Pancreas (tissue), 10 donors: ENCODE results near the gene ATP13A3. TPM values are rescaled to one million over a fixed set of nuclear protein-coding genes. Genes with fewer than 3 reads are reported as not detected.
A peak's percentile ranks its signal among the peaks of the same experiment; 100 is the strongest.

Experiments
- ATAC-seq, 4 donors: fragments of 200-7000 bp; cut with Tn5 transposase; one replicate each; pipeline versions ENCODE4 v1.8.0 to v1.9.1; 2020; ENCODE audit warnings: mild to moderate bottlenecking in 4 of 4, moderate library complexity in 4 of 4
- DNase-seq, 6 donors: peaks; one replicate each; pipeline ENCODE4 v3.0.0-alpha.2; 2020
- FAIRE-seq: peaks from 2 replicates; lab custom pipeline; 2012; peaks lifted over from hg19 to GRCh38; lab: Jason Lieb, UNC
- H3K27ac ChIP-seq, 4 donors: fragments of 200-600 bp; sonication (generic); 1 replicate in 3 of 4; 2 replicates in 1 of 4; pipeline versions ENCODE4 v1.5.0 to v1.8.0; 2020
- H3K27me3 ChIP-seq, 4 donors: fragments of 200-600 bp; one replicate each; pipeline ENCODE4 v1.8.0; 2021
- H3K36me3 ChIP-seq, 3 donors: fragments of 200-600 bp; sonication (generic) in 1 of 3; one replicate each; pipeline versions ENCODE4 v1.5.0 to v1.8.0; 2020 to 2021
- H3K4me1 ChIP-seq, 3 donors: fragments of 200-600 bp; one replicate each; pipeline ENCODE4 v1.8.0; 2021
- H3K4me3 ChIP-seq, 4 donors: fragments of 200-600 bp; sonication (generic) in 2 of 4; one replicate each; pipeline versions ENCODE4 v1.5.0 to v1.8.0; 2020 to 2021
- H3K9me3 ChIP-seq, 4 donors: fragments of 200-600 bp; one replicate each; pipeline ENCODE4 v1.8.0; 2021
- WGBS, 2 donors: extraction: QIAGEN DNeasy Blood & Tissue Kit; methylation state at CpG; one replicate each; pipeline ENCODE4 v1.1.7; 2013; 5-methylcytosine and 5-hydroxymethylcytosine counted together
- intact Hi-C, 3 donors: fragments of 100-400 bp; cut with DNase I; formaldehyde crosslinking; loops; one replicate each; pipeline versions ENCODE4 v1.11.1 to v1.14.2; 2022
- polyA plus RNA-seq, 2 donors: library from polyadenylated mRNA; stranded (reverse); fragments of 200-250 nt; gene quantifications; one replicate each; pipeline ENCODE4 v1.2.3, GENCODE V29; 2013
- total RNA-seq, 6 donors: library from RNA; stranded (reverse); fragmentation: NEBNext Ultra II Directional in 4 of 6; extraction: Animal tissue kit (Norgen Biotek cat#: 25700) in 4 of 6; gene quantifications; one replicate each; pipeline versions ENCODE4 v1.2.1 to v1.2.4, GENCODE V29; 2021 to 2023
- TF ChIP-seq, protein P1 (sequence below), 4 donors: fragments of 200-600 bp; sonication (generic) in 3 of 4; IDR thresholded peaks; one replicate each; pipeline versions ENCODE4 v1.5.0 to v1.8.0; 2021; ENCODE audit warnings: antibody characterized with exemption in 4 of 4
- donor health status: healthy with polysubstance abuse.
- donor health status: DM: no; HTN: no; CAD: no; lungs with moderate emphysema.
- donor health status: DM: no; HTN: no; CAD: no.
- donor health status: control.
- donor health status: control.
- donor health status: Bipolar disorder and iron deficiency.
- donor health status: DM: yes; HTN: yes; CAD: no.
- donor health status: DM: no; HTN: no; CAD: no.
- donor health status: DM: no; HTN: no; CAD: no.
- donor health status: DM: yes; HTN: yes; CAD: no.

Gene ATP13A3
- total and polyA plus RNA-seq, 8 donors = 9.3 to 66.6 (median 24.7) TPM

DNA sequence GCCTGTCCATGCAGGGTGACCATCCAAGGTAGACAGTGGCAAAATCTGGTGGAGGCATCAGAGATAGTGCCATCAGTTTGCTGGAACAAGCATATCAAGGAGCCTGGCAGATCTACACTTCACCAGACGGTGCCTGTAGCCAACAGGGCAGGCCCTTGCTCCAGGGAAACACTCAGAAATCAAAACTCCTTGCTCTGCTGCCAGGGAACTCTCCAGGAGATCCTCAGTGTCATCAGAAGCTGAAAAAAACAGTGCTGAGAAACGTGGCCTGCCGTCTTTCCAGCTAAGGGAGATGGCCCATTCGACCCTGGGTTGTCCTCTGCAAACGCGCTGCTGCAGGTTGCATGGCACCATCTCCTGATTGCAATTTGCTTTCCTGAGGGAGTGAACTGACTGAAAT lies 30.5 kb upstream of the ATP13A3 start:
- no peak for DNase-seq
- H3K4me1 ChIP-seq = peaks cover 0 to 13% (median 10%) of the 10 kb centered on the region in 3 donors
- WGBS, 2 donors = 68 to 74% methylated on average over 6 of the region's 6 CpGs
- no peak for ATAC-seq
- intact Hi-C loops = no loop called here
- no peaks in the 10 kb centered on the region for H3K27me3 ChIP-seq
- TF ChIP-seq, protein P1, sequence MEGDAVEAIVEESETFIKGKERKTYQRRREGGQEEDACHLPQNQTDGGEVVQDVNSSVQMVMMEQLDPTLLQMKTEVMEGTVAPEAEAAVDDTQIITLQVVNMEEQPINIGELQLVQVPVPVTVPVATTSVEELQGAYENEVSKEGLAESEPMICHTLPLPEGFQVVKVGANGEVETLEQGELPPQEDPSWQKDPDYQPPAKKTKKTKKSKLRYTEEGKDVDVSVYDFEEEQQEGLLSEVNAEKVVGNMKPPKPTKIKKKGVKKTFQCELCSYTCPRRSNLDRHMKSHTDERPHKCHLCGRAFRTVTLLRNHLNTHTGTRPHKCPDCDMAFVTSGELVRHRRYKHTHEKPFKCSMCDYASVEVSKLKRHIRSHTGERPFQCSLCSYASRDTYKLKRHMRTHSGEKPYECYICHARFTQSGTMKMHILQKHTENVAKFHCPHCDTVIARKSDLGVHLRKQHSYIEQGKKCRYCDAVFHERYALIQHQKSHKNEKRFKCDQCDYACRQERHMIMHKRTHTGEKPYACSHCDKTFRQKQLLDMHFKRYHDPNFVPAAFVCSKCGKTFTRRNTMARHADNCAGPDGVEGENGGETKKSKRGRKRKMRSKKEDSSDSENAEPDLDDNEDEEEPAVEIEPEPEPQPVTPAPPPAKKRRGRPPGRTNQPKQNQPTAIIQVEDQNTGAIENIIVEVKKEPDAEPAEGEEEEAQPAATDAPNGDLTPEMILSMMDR (IDR thresholded peaks at IDR 0.05) = no peak
- peak overlapping the region in 1 of 4 donors; percentile 17 for H3K27ac ChIP-seq
- no peaks in the 10 kb centered on the region for H3K36me3 ChIP-seq
- no peaks in the 10 kb centered on the region for H3K9me3 ChIP-seq
- no peak overlapping the region for H3K4me3 ChIP-seq
- no peak for FAIRE-seq

GRCh38 chr3:194514626-194515025 lies 27.8 kb upstream of the ATP13A3 start:
- FAIRE-seq (no peak), DNase-seq (no peak), ATAC-seq (no peak)
- 32 to 59% methylated on average over 4 of the region's 4 CpGs for WGBS, 2 donors
- Histone ChIP-seq H3K9me3 (no peaks in the 10 kb centered on the region), H3K4me3 (no peak overlapping the region), H3K27ac (no peak overlapping the region), H3K36me3 (no peaks in the 10 kb centered on the region), H3K27me3 (no peaks in the 10 kb centered on the region), H3K4me1 (no peaks in the 10 kb centered on the region)
- intact Hi-C loops = no loop called here
- TF ChIP-seq, protein P1 (IDR thresholded peaks at IDR 0.05) = no peak

GRCh38 chr3:194512895-194513601 lies 26.2 kb upstream of the ATP13A3 start:
- H3K36me3 ChIP-seq = no peaks in the 10 kb centered on the region
- 74 to 85% methylated on average over 5 of the region's 5 CpGs for WGBS, 2 donors
- intact Hi-C loops = no loop called here
- H3K4me3 ChIP-seq = no peak overlapping the region
- TF ChIP-seq, protein P1 (IDR thresholded peaks at IDR 0.05) = no peak
- ATAC-seq (peak in 3 of 4 donors; percentile 90 to 93 (median 91)), DNase-seq (peak in 2 of 6 donors; percentile 35 to 39), FAIRE-seq (no peak)
- H3K4me1 ChIP-seq = no peaks in the 10 kb centered on the region
- H3K27me3 ChIP-seq = no peaks in the 10 kb centered on the region
- no peaks in the 10 kb centered on the region for H3K9me3 ChIP-seq
- H3K27ac ChIP-seq = peak overlapping the region in 3 of 4 donors; percentile 43 to 66 (median 53)

GRCh38 chr3:194508491-194509453 lies 22.0 kb upstream of the ATP13A3 start:
- no peak overlapping the region for H3K27ac ChIP-seq
- no peaks in the 10 kb centered on the region for H3K4me1 ChIP-seq
- intact Hi-C loops = no loop called here
- H3K4me3 ChIP-seq = no peak overlapping the region
- no peaks in the 10 kb centered on the region for H3K27me3 ChIP-seq
- no peaks in the 10 kb centered on the region for H3K9me3 ChIP-seq
- no peak for DNase-seq
- no peaks in the 10 kb centered on the region for H3K36me3 ChIP-seq
- 71 to 74% methylated on average over 14 of the region's 14 CpGs for WGBS, 2 donors
- no peak for FAIRE-seq
- no peak for ATAC-seq
- TF ChIP-seq, protein P1 (IDR thresholded peaks at IDR 0.05) = no peak
